DOHH2 (cell line): Measurements from ENCODE around the gene KCNAB1.

ENCODE experiments used
- H3F3A ChIP-seq: fragments of 200-600 bp; sonication (generic), shearing (Covaris generic); 2 replicates; pipeline ENCODE4 v1.6.0; 2016; ENCODE audit warnings: antibody characterized with exemption, mild to moderate bottlenecking; ENCODE audit not compliant: control insufficient read depth, insufficient read depth
- H3K27ac ChIP-seq: fragments of 200-600 bp; sonication (generic); 2 replicates; pipeline ENCODE4 v1.5.1; 2014; ENCODE audit warnings: low read depth, mild to moderate bottlenecking, low read length, moderate library complexity
- H3K27me3 ChIP-seq: fragments of 200-600 bp; sonication (generic); 2 replicates; pipeline ENCODE4 v1.6.1; 2014; ENCODE audit warnings: mild to moderate bottlenecking, low read length, mixed read lengths; ENCODE audit not compliant: control insufficient read depth
- H3K36me3 ChIP-seq: fragments of 200-600 bp; sonication (generic); 2 replicates; pipeline ENCODE4 v1.6.1; 2014; ENCODE audit warnings: mild to moderate bottlenecking, low read length, moderate library complexity, mixed read lengths; ENCODE audit not compliant: control insufficient read depth
- H3K4me1 ChIP-seq: fragments of 200-600 bp; sonication (generic); 2 replicates; pipeline ENCODE4 v1.6.1; 2014; ENCODE audit warnings: mild to moderate bottlenecking, low read length, mixed read lengths; ENCODE audit not compliant: control insufficient read depth
- H3K4me2 ChIP-seq: fragments of 200-600 bp; sonication (generic); 2 replicates; pipeline ENCODE4 v1.6.0; 2014; ENCODE audit warnings: mild to moderate bottlenecking, low read length, moderate library complexity
- H3K4me3 ChIP-seq: fragments of 200-600 bp; sonication (generic); 2 replicates; pipeline ENCODE4 v1.5.1; 2014; ENCODE audit warnings: mild to moderate bottlenecking, low read length, mixed read lengths
- H3K79me2 ChIP-seq: fragments of 200-600 bp; sonication (generic); 2 replicates; pipeline ENCODE4 v1.6.1; 2014; ENCODE audit warnings: mild to moderate bottlenecking, low read length, mixed read lengths; ENCODE audit not compliant: control insufficient read depth
- H3K9me2 ChIP-seq: fragments of 200-600 bp; sonication (generic); replicated peaks from 2 replicates; pipeline ENCODE4 v1.6.1; 2014; ENCODE audit warnings: mild to moderate bottlenecking, low read length, mixed read lengths; ENCODE audit not compliant: control insufficient read depth
- H3K9me3 ChIP-seq: fragments of 200-600 bp; sonication (generic); 2 replicates; pipeline ENCODE4 v1.6.1; 2014; ENCODE audit warnings: antibody characterized with exemption, low read length, mixed read lengths; ENCODE audit not compliant: control insufficient read depth, insufficient read depth
- H4K20me1 ChIP-seq: fragments of 200-600 bp; sonication (generic); 2 replicates; pipeline ENCODE4 v1.6.0; 2014; ENCODE audit warnings: low read depth, mild to moderate bottlenecking, antibody characterized with exemption, low read length, moderate library complexity; ENCODE audit not compliant: control insufficient read depth, insufficient read depth
- CTCF ChIP-seq: fragments of 200-600 bp; sonication (generic); IDR thresholded peaks from one replicate; pipeline ENCODE4 v1.5.1; 2014; ENCODE audit warnings: antibody characterized with exemption, mild to moderate bottlenecking, low read depth, low read length; ENCODE audit not compliant: poor library complexity, severe bottlenecking
- EZH2phosphoT487 ChIP-seq: fragments of 200-600 bp; sonication (generic); IDR thresholded peaks from 2 replicates; pipeline ENCODE4 v1.6.1; 2017; ENCODE audit warnings: borderline replicate concordance, mild to moderate bottlenecking, antibody characterized with exemption, low read length, moderate library complexity, mixed read lengths

Gene KCNAB1

GRCh38 chr3:156449710-156450574 lies 329.6 kb downstream of the KCNAB1 start:
- H3K27me3 ChIP-seq = peaks cover 5% of the 10 kb centered on the region
- H3K27ac ChIP-seq = no peak overlapping the region
- no peaks in the 10 kb centered on the region for H3F3A ChIP-seq
- H3K79me2 ChIP-seq = no peaks in the 10 kb centered on the region
- no peaks in the 10 kb centered on the region for H3K9me3 ChIP-seq
- no peaks in the 10 kb centered on the region for H4K20me1 ChIP-seq
- H3K4me3 ChIP-seq = no peak overlapping the region
- no peaks in the 10 kb centered on the region for H3K36me3 ChIP-seq
- no peak for TF ChIP-seq EZH2phosphoT487
- peak; percentile 73 for TF ChIP-seq CTCF
- H3K9me2 ChIP-seq = no peaks in the 10 kb centered on the region
- peaks cover 8% of the 10 kb centered on the region for H3K4me1 ChIP-seq
- no peak overlapping the region for H3K4me2 ChIP-seq

DNA sequence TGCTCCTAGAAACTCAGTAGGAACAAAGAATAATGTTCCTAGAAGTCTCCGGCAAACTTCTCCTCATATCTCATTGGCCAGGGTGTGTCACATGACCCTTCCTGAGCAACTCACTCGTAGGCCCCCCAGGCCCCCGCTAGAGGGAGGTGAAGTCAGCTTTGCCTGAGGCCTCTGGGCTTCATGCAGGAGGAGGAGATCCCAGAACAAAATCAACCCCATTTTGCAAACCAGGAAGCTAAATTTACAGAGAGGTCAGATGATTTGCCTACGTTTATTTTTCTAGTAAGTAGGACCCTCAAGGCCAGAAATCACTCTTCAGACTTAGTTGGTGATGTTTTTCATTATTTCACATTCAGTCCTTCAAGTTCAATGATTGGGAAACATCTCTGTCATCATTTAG lies 335.5 kb downstream of the KCNAB1 start:
- Histone ChIP-seq H3K27ac (no peak overlapping the region), H3K36me3 (no peaks in the 10 kb centered on the region), H4K20me1 (no peaks in the 10 kb centered on the region), H3K27me3 (no peaks in the 10 kb centered on the region; the same call in 1 of the 2 replicates), H3K4me1 (no peaks in the 10 kb centered on the region), H3K4me3 (no peak overlapping the region), H3K79me2 (no peaks in the 10 kb centered on the region), H3F3A (no peaks in the 10 kb centered on the region), H3K9me2 (no peaks in the 10 kb centered on the region), H3K4me2 (no peak overlapping the region), H3K9me3 (no peaks in the 10 kb centered on the region)
- no peak for TF ChIP-seq EZH2phosphoT487
- no peak for TF ChIP-seq CTCF

DNA sequence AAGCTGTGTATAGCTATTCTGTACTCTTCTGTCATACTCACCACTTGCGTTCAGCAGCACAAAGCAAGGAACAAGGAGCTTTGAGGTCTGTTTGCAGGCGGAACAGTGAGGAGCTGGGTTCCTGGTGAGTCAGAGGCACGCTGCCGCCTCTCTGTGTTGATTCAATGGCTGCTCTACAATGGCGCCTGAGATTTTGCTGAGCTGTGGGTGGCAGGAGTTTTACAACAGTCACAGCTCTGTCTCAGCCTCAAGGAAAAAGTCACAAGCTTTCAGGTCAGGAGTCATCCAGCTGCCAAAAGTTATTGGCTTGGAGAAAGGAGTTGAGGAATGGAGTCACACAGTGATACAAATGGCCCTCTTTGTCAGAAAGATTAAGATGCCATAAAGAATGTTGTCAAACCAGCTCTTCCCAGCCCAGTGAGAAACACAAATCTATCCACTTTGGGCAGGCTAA lies 336.4 kb downstream of the KCNAB1 start:
- Histone ChIP-seq H3K36me3 (no peaks in the 10 kb centered on the region), H3K9me2 (no peaks in the 10 kb centered on the region), H3K4me2 (no peak overlapping the region), H3K79me2 (no peaks in the 10 kb centered on the region), H4K20me1 (no peaks in the 10 kb centered on the region), H3K4me3 (no peak overlapping the region), H3F3A (no peaks in the 10 kb centered on the region), H3K27me3 (no peaks in the 10 kb centered on the region; the same call in none of the 2 replicates), H3K4me1 (no peaks in the 10 kb centered on the region), H3K9me3 (no peaks in the 10 kb centered on the region), H3K27ac (no peak overlapping the region)
- TF ChIP-seq CTCF (no peak), EZH2phosphoT487 (no peak)
